GM23338 (cell line): Measurements from ENCODE around the gene LEP. TPM values are rescaled to one million over a fixed set of nuclear protein-coding genes. Genes with fewer than 3 reads are reported as not detected.

ENCODE experiments used
- ATAC-seq: fragments of 200-7000 bp; cut with Tn5 transposase; 3 replicates; pipeline ENCODE4 v1.9.1; 2020
- DNase-seq: peaks from one replicate; pipeline ENCODE4 v3.0.0-alpha.2; 2015; ENCODE audit warnings: low spot score
- H2AFZ ChIP-seq: fragments of 200-600 bp; sonication (generic); 2 replicates; pipeline ENCODE4 v1.8.0; 2016; ENCODE audit warnings: antibody characterized with exemption, mild to moderate bottlenecking, moderate library complexity
- H3F3A ChIP-seq: fragments of 200-600 bp; sonication (generic); replicated peaks from 2 replicates; pipeline ENCODE4 v1.8.0; 2017; ENCODE audit warnings: antibody characterized with exemption, mixed run types, low read depth
- H3K27ac ChIP-seq: fragments of 200-600 bp; sonication (generic); 2 replicates; pipeline ENCODE4 v1.6.1; 2016; ENCODE audit warnings: low read depth
- H3K27me3 ChIP-seq: fragments of 200-600 bp; sonication (generic); 2 replicates; pipeline ENCODE4 v1.8.0; 2016; ENCODE audit warnings: mild to moderate bottlenecking, mixed run types, moderate library complexity; ENCODE audit not compliant: insufficient read depth
- H3K36me3 ChIP-seq: fragments of 200-600 bp; sonication (generic); 2 replicates; pipeline ENCODE4 v1.8.0; 2016; ENCODE audit warnings: mild to moderate bottlenecking; ENCODE audit not compliant: insufficient read depth
- H3K4me1 ChIP-seq: fragments of 200-600 bp; sonication (generic); 2 replicates; pipeline ENCODE4 v1.8.0; 2016; ENCODE audit warnings: mild to moderate bottlenecking, moderate library complexity; ENCODE audit not compliant: insufficient read depth
- H3K4me2 ChIP-seq: fragments of 200-600 bp; sonication (generic); 2 replicates; pipeline ENCODE4 v1.7.1; 2017; ENCODE audit warnings: mixed run types
- H3K4me3 ChIP-seq: fragments of 200-600 bp; sonication (generic); 2 replicates; pipeline ENCODE4 v1.6.1; 2016; ENCODE audit warnings: mixed run types
- H3K79me2 ChIP-seq: fragments of 200-600 bp; sonication (generic); replicated peaks from 2 replicates; pipeline ENCODE4 v1.8.0; 2017; ENCODE audit warnings: mild to moderate bottlenecking; ENCODE audit not compliant: insufficient read depth
- H3K9me2 ChIP-seq: fragments of 200-600 bp; sonication (generic); 2 replicates; pipeline ENCODE4 v1.8.0; 2017; ENCODE audit not compliant: insufficient read depth
- H4K20me1 ChIP-seq: fragments of 200-600 bp; sonication (generic); replicated peaks from 2 replicates; pipeline ENCODE4 v1.8.0; 2017; ENCODE audit warnings: mild to moderate bottlenecking; ENCODE audit not compliant: insufficient read depth
- H3K27ac Mint-ChIP-seq: 2 replicates; pipeline ENCODE4 v1.8.0; 2020; ENCODE audit warnings: inconsistent platforms, mild to moderate bottlenecking, moderate library complexity, mixed read lengths
- H3K27me3 Mint-ChIP-seq: 3 replicates; pipeline ENCODE4 v1.8.0; 2022; ENCODE audit warnings: low read depth, mild to moderate bottlenecking, moderate library complexity, mixed read lengths, inconsistent platforms; ENCODE audit not compliant: insufficient read depth, poor library complexity
- H3K36me3 Mint-ChIP-seq: 3 replicates; pipeline ENCODE4 v1.8.0; 2021; ENCODE audit warnings: low read depth, mild to moderate bottlenecking, inconsistent platforms, moderate library complexity, mixed read lengths
- H3K4me1 Mint-ChIP-seq: 3 replicates; pipeline ENCODE4 v1.8.0; 2020; ENCODE audit warnings: mild to moderate bottlenecking, inconsistent platforms, mixed read lengths
- H3K4me3 Mint-ChIP-seq: 3 replicates; pipeline ENCODE4 v1.8.0; 2021; ENCODE audit warnings: moderate library complexity, mild to moderate bottlenecking, inconsistent platforms, mixed read lengths
- H3K9me3 Mint-ChIP-seq: 3 replicates; pipeline ENCODE4 v1.8.0; 2020; ENCODE audit warnings: moderate library complexity, mild to moderate bottlenecking, inconsistent platforms, mixed read lengths
- CREB1 ChIP-seq: fragments of 250-450 bp; sonication (Bioruptor Pico); IDR thresholded peaks from 2 replicates; pipeline ENCODE4 v1.5.0; 2020; ENCODE audit warnings: low read depth, mild to moderate bottlenecking, moderate library complexity
- CTCF ChIP-seq, 2 experiments: fragments of 200-600 bp in 1 of 2; sonication (generic) in 1 of 2; conservative IDR thresholded peaks; 2 replicates each; pipeline versions ENCODE4 v1.5.1 to v1.6.1; 2016 to 2017; ENCODE audit warnings: antibody characterized with exemption in 2 of 2, low read depth in 2 of 2, mild to moderate bottlenecking in 2 of 2, moderate library complexity in 1 of 2
- ETS1 ChIP-seq: IDR thresholded peaks from 2 replicates; pipeline ENCODE4 v1.6.1; 2016; ENCODE audit warnings: antibody characterized with exemption
- EZH2 ChIP-seq: fragments of 200-600 bp; sonication (generic); IDR thresholded peaks from one replicate; pipeline ENCODE4 v1.8.0; 2017; ENCODE audit warnings: antibody characterized with exemption, mild to moderate bottlenecking, low read depth; ENCODE audit not compliant: unreplicated experiment
- EZH2phosphoT487 ChIP-seq: fragments of 200-600 bp; sonication (generic); IDR thresholded peaks from one replicate; pipeline ENCODE4 v1.8.1; 2018; ENCODE audit warnings: antibody characterized with exemption; ENCODE audit not compliant: unreplicated experiment
- JUNB ChIP-seq: IDR thresholded peaks from one replicate; pipeline ENCODE4 v1.6.1; 2016; ENCODE audit warnings: antibody characterized with exemption; ENCODE audit not compliant: unreplicated experiment
- NANOG ChIP-seq: IDR thresholded peaks from 2 replicates; pipeline ENCODE4 v1.6.1; 2016; ENCODE audit warnings: antibody characterized with exemption, borderline replicate concordance
- POLR2AphosphoS5 ChIP-seq: IDR thresholded peaks from 2 replicates; pipeline ENCODE4 v1.6.1; 2016; ENCODE audit warnings: antibody characterized with exemption, low read depth
- REST ChIP-seq: IDR thresholded peaks from one replicate; pipeline ENCODE4 v1.6.1; 2018; ENCODE audit warnings: antibody characterized with exemption; ENCODE audit not compliant: unreplicated experiment
- STAT1 ChIP-seq: IDR thresholded peaks from one replicate; pipeline ENCODE4 v1.6.1; 2016; ENCODE audit warnings: antibody characterized with exemption; ENCODE audit not compliant: unreplicated experiment
- ZNF114 ChIP-seq: fragments of 250-450 bp; sonication (Bioruptor Pico); IDR thresholded peaks from 2 replicates; pipeline ENCODE4 v1.5.0; 2020; ENCODE audit warnings: mild to moderate bottlenecking, moderate library complexity
- ZNF331 ChIP-seq: fragments of 250-450 bp; sonication (Bioruptor Pico); IDR thresholded peaks from 2 replicates; pipeline ENCODE4 v1.5.0; 2020; ENCODE audit warnings: low read depth, mild to moderate bottlenecking, moderate library complexity
- ZNF462 ChIP-seq: fragments of 250-450 bp; sonication (Bioruptor Pico); IDR thresholded peaks from 2 replicates; pipeline ENCODE4 v1.5.0; 2020; ENCODE audit warnings: mild to moderate bottlenecking, moderate library complexity
- polyA plus RNA-seq: library from polyadenylated mRNA; unstranded; fragments of >200 nt; fragmentation: Nextera tagmentation; extraction: Ambion mirVana; gene quantifications from 2 replicates; pipeline ENCODE4 v1.2.1, GENCODE V29; 2016
- total RNA-seq: library from RNA; depleted of rRNA; stranded (reverse); fragments of >200 nt; shearing (Covaris generic); gene quantifications from 2 replicates; pipeline ENCODE4 v1.2.3, GENCODE V29; 2014

The LEP gene
- total and polyA plus RNA-seq, 2 experiments from 2014 or later = not detected

GRCh38 chr7:128284102-128284501 is 43.0 kb downstream of the LEP start:
- H3K4me3 ChIP-seq = no peak overlapping the region
- Mint-ChIP-seq H3K36me3 (peaks cover 12% of the 10 kb centered on the region), H3K27me3 (peaks cover 5% of the 10 kb centered on the region), H3K4me1 (peaks cover 6% of the 10 kb centered on the region; the same call in 2 of the 3 replicates), H3K27ac (no peak overlapping the region), H3K4me3 (no peak overlapping the region), H3K9me3 (peaks cover 19% of the 10 kb centered on the region)
- TF ChIP-seq EZH2phosphoT487 = no peak
- TF ChIP-seq CREB1 (CRISPR knock-in tag) = no peak
- TF ChIP-seq CTCF (conservative IDR thresholded peaks at IDR 0.05; ENCODE audit: low read depth in 2 of 2) = no peak
- no peak for TF ChIP-seq REST
- TF ChIP-seq JUNB = no peak
- TF ChIP-seq POLR2AphosphoS5 = no peak
- no peak for TF ChIP-seq EZH2
- TF ChIP-seq ZNF462 (CRISPR knock-in tag) = no peak
- no peak for TF ChIP-seq STAT1
- no peak for TF ChIP-seq ZNF331
- no peak for TF ChIP-seq NANOG
- TF ChIP-seq ETS1 = no peak
- no peak for TF ChIP-seq ZNF114 (CRISPR knock-in tag)
- no peaks in the 10 kb centered on the region for H3K9me2 ChIP-seq
- H3K27ac ChIP-seq = no peak overlapping the region
- no peak overlapping the region for H2AFZ ChIP-seq
- H3K79me2 ChIP-seq = no peaks in the 10 kb centered on the region
- H3K4me2 ChIP-seq = no peak overlapping the region
- no peaks in the 10 kb centered on the region for H3F3A ChIP-seq
- ATAC-seq (no peak), DNase-seq (no peak)
- 0 out of 2 replicates have a peak, but pooled peaks cover 7% of the 10 kb centered on the region for H3K36me3 ChIP-seq
- no peaks in the 10 kb centered on the region for H4K20me1 ChIP-seq
- H3K27me3 ChIP-seq = no peaks in the 10 kb centered on the region
- no peaks in the 10 kb centered on the region for H3K4me1 ChIP-seq
